Tongue (tissue), 2 donors: ENCODE data around the gene ZNF629. TPM values are rescaled to one million over a fixed set of nuclear protein-coding genes. Genes with fewer than 3 reads are reported as not detected.
A peak's percentile ranks its signal among the peaks of the same experiment; 100 is the strongest.
"Not testable (repeated sequence)": the region's sequence is repeated elsewhere in the genome, so short reads cannot be mapped to it uniquely, and the experiment has no call there.

Experiments used
- DNase-seq: peaks from one replicate; pipeline ENCODE4 v3.0.0-alpha.2; 2015
- total RNA-seq: library from RNA; depleted of rRNA; stranded (reverse); fragments of >200 nt; gene quantifications from one replicate; pipeline ENCODE4 v1.2.3, GENCODE V29; 2014

The ZNF629 gene
- total RNA-seq, result 10.8 TPM

GRCh38 chr16:30786936-30787612 is at the start of gene ZNF629:
ZNF629 (minus strand) TSS chr16:30787205; CDS start chr16:30784482, 2,723 bp downstream.
- DNase-seq, result peak; percentile 90

- no peak for DNase-seq
Observed at GRCh38 chr16:30834130-30834740, 47.2 kb upstream of the ZNF629 start.

GRCh38 chr16:30830072-30830417 is 43.0 kb upstream of the ZNF629 start:
- no peak for DNase-seq

DNA sequence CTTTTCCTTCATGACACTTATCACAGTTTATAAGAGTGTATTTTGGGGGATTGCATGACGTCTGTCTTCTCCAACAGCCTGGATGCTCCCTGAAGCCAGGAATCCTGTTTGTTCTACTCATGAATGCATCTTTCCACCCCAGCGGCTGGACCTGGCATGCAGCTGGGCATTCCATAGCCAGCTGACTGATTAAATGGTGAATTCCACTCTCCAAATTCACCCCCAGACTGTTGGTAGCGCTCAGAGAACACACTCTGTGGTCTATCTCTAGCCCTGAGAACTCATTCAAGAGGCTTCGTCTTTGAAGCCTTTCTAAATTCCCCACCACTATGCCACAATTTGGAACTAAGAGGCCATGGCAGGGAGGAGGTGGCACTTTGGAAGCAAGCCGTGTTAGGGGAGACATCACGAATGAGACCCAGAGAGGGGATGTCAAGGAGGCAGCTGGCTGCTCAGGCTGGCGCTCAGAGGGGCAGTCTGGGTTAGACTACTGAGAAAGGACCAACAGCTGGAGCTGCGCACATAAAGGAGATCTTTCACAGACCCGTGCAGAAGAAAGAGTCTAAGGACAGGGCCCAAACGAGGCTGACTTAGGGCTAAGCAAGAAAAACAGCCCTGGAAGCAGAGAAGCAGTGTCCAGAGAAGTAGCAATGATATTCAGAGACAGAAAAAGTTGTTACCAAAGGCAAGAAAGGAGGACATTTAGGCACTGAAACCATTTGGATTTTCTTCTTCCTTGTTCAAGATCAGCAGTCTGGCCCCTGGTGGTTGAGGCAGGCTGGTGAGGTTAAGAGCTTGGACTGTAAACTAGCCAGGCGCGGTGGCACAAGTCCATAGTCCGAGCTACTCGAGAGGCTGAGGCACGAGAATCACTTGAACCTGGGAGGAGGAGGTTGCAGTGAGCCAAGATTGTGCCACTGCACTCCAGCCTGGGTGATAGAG is 42.4 kb upstream of the ZNF629 start:
- peak; percentile 28 for DNase-seq

DNA sequence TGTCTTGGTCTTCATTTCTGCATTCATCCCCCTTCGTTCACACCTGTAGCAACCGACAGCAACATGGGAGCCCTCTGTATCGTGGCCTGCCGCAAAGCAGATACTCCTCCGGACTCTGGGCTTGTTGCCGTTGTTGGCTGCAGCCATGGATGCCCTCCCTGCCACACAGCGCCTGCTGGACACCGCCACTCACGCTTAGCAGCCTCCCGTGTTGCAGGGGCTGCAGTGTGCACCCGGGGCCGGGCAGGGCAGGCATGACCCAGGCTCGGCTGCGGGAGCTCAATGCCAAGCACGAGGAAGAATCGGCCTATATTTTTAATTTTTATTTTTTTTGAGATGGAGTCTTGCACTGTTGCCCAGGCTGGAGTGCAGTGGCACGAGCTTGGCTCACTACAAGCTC is 34.9 kb upstream of the ZNF629 start:
- no peak for DNase-seq

- not testable (repeated sequence) for DNase-seq
Observed at GRCh38 chr16:30821441-30821840, 34.4 kb upstream of the ZNF629 start.

- DNase-seq, result no peak
Observed at GRCh38 chr16:30820952-30821421, 34.0 kb upstream of the ZNF629 start.

DNA sequence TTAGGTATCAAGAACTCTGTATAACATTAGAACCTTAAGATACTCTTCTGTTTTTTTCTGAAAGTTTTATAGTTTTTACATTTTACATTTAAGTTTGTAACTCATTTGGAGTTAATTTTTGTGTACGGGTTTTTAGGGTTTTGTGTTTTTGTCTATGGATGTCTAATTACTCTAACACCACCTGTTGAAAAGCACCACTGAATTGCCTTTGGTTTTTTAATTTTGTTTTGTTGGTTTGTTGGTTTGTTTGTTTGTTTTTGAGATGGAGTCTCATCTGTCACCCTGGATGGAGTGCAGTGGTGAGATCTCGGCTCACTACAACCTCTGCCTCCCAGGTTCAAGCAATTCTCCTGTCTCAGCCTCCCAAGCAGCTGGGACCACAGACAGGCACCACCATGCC is 29.8 kb upstream of the ZNF629 start:
- DNase-seq, result no peak

DNA sequence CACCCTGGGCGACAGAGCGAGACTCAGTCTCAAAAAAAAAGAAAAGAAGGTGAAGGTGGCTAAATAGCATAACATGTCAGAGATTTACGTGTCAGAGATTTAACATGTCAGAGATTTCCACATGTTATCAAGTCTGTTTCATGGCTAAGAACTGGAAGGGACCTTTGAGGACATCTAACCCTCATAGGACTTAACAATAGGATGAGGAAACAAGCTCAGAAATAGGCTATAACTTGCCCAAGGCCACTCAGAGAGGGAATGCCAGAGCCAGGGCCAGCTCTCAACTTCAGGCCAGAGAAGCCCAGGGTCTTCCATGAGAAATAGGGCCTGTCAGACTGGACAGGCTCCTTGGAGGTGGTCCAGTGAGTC is 26.8 kb upstream of the ZNF629 start:
- no peak for DNase-seq

DNA sequence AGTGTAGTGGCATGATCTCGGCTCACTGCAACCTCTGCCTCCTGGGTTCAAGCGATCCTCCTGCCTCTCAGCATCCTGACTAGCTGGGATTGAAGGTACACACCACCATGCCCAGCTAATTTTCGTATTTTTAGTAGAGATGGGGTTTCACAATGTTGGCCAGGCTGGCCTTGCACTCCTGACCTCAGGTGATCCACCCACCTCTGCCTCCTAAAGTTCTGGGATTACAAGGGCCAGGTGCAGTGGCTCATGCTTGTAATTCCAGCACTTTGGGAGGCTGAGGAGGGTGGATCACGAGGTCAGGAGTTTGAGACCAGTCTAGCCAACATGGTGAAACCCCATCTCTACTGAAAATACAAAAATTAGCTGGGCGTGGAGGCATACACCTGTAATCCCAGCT is 22.7 kb upstream of the ZNF629 start:
- DNase-seq, result not testable (repeated sequence)

GRCh38 chr16:30808890-30809426 is 22.0 kb upstream of the ZNF629 start:
- DNase-seq, result not testable (repeated sequence)

GRCh38 chr16:30808146-30808545 is 21.1 kb upstream of the ZNF629 start:
- DNase-seq, result no peak

DNA sequence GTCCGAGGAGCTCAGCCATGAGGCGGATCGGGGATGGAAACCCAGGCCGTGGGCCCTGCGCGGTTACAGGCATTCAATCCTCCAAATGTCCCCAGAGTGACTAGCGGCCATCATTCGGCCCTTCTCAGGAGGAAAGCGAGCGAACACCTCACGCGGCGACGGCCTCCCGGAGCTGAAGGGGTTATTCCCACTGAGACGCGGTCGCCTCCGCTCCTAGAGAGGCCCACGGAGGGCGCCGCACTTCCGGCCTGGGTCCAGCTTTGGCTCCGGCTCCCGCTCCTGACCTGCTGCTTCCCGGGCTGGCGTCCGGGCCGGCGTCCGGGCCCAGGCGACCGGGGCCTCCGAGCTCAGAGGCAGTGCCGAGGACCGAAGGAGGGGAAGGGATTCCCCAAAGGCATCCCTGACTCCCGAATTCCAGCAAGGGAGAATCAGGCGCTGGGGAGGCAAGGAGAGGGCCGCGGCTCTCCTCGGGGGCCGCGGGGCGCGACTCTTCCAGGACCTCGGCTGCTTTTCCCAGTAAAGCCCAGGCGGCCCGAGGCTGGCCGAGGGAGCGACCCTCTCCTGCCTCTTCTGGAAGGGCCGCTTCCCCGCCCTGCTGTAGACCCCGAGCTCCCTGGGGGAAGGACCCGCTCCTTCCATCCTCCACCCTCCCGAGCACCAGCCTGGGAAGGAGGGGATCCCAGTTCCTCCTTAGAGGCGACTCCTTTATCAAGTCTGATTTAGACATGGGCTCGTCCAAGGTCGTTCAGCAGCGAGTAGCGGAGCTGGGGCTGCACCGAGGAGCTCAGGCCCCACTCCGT is 18.6 kb upstream of the ZNF629 start:
- DNase-seq, result peak; percentile 93

- DNase-seq, result no peak
Observed at GRCh38 chr16:30805056-30805369, 18.0 kb upstream of the ZNF629 start.

DNA sequence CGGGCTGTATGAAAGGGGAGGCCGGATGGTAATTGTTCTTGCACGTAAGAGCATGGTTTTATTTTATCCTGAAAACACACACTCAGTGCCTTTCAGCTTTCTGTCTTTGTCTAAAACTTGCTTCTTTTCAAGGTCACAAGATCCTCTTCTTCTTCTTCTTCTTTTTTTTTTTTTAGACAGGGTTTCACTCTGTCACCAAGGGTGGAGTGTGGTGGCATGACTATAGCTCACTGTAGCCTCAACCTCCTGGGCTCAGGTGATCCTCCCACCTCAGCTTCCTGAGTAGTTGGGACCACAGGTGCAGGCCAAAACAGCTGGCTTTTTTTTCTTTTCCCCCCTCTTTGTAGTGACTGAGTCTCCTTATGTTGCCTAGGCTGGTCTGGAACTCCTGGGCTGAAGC is 15.9 kb upstream of the ZNF629 start:
- DNase-seq, result no peak

- DNase-seq, result no peak
Observed at GRCh38 chr16:30797670-30798309, 10.8 kb upstream of the ZNF629 start.

DNA sequence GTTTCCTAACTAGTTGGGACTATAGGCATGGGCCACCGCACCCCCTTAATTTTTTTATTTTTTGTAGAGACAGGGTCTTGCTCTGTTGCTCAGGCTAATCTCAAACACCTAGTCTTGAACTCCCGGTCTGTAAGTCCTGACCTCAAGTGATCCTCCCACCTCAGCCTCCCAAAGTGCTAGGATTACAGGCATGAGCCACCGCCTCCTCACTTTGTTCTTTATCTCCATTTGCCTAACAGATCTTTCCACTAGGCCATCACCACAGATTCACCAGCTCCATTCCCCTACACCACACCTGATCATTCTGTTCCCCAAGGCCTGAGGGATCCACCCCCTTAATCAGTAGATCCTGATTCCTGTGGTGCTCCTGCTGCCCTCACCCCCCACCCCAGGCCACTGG is 7.6 kb upstream of the ZNF629 start:
- no peak for DNase-seq

- DNase-seq, result no peak
Observed at GRCh38 chr16:30793508-30794069, 6.6 kb upstream of the ZNF629 start.

DNA sequence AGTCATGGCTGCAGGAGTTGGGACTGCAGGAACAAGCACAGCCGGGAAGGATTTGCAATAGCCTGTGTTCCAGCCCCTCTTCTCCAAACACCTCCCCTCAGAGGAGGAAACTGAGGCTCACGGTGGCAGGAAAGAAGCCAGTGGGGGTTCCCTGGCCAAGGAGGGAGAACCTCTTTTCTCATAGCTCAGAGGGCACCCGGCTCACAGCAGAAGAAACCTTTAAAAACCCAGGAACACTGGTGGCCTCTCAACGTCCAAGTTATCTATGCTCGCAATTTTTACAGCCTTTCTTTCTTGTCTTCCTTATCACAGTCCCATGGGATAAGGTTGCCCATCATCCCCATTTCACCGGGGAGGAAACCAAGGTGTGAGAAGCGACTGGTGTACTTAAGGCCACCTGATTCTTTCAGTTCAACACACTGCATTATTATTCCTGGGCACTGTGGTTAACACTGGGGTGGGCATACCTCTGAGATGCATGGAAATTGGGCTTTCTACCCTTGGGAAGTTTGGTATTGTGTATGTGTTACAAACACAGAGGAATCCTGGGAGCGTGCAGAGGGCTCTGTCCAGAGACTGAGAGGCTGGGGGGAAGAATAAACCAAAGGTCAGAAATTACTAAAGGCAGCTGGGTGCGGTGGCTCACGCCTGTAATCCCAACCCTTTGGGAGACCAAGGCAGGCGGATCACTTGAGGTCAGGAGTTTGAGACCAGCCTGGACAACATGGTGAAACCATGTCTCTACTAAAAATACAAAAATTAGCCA is 791 bp upstream of the ZNF629 start:
- DNase-seq, result no peak
